Measurements from ENCODE around the gene MS4A7. TPM values are rescaled to one million over a fixed set of nuclear protein-coding genes. Genes with fewer than 3 reads are reported as not detected.

The MS4A7 gene
- total RNA-seq, result not detected

GRCh38 chr11:60378354-60378753, at the start of gene MS4A7:
Gene MS4A7, plus strand, starts transcription at chr11:60378532. Its CDS starts 4,610 bp downstream, at chr11:60383142.
- DNase-seq, result no peak
- Mint-ChIP-seq H3K27me3 (peaks cover 19% of the 10 kb centered on the region), H3K9me3 (no peaks in the 10 kb centered on the region), H3K4me3 (no peak within 1 kb of the TSS), H3K4me1 (ENCODE audit: low read depth) (no peaks in the 10 kb centered on the region), H3K36me3 (no peaks in the 10 kb centered on the region), H3K27ac (no peak within 1 kb of the TSS)
- intact Hi-C loops (cut with micrococcal nuclease), result no loop called here
- POLR2A ChIA-PET, result no interaction called here
- CTCF ChIA-PET, result interaction anchor here (1.2 kb wide), 1 partner anchor 13 kb away, joined by 4 read pairs; no protein-coding TSS in a partner anchor

GRCh38 chr11:60332846-60333245, 45.5 kb upstream of the MS4A7 start:
- no peak overlapping the region for H3K27ac Mint-ChIP-seq
- CTCF ChIA-PET, result interaction anchor here (3.1 to 4.3 kb wide), 2 partner anchors 12 to 31 kb away, joined by 15 to 33 read pairs; no protein-coding TSS in a partner anchor
- H3K27me3 Mint-ChIP-seq, result peaks cover 21% of the 10 kb centered on the region
- intact Hi-C loops (cut with micrococcal nuclease), result no loop called here
- H3K36me3 Mint-ChIP-seq, result no peaks in the 10 kb centered on the region
- no peaks in the 10 kb centered on the region for H3K4me1 Mint-ChIP-seq (ENCODE audit: low read depth)
- peaks cover 3% of the 10 kb centered on the region for H3K9me3 Mint-ChIP-seq
- H3K4me3 Mint-ChIP-seq, result no peak overlapping the region
- POLR2A ChIA-PET, result no interaction called here
- DNase-seq, result no peak

- peak; percentile 74 for DNase-seq
- Mint-ChIP-seq H3K27me3 (peaks cover 25% of the 10 kb centered on the region), H3K4me1 (ENCODE audit: low read depth) (no peaks in the 10 kb centered on the region), H3K9me3 (peaks cover 3% of the 10 kb centered on the region), H3K27ac (no peak overlapping the region), H3K4me3 (no peak overlapping the region), H3K36me3 (no peaks in the 10 kb centered on the region)
- POLR2A ChIA-PET, result no interaction called here
- CTCF ChIA-PET, result interaction anchor here (0.8 to 4.3 kb wide), 9 partner anchors 9 to 285 kb away, joined by 3 to 33 read pairs (median 4); no protein-coding TSS in a partner anchor
- intact Hi-C loops (cut with micrococcal nuclease), result loop anchor here (2.0 kb wide), 1 partner anchor 285 kb away; no protein-coding TSS in a partner anchor
Measured at GRCh38 chr11:60334005-60334620, 44.2 kb upstream of the MS4A7 start.

- intact Hi-C loops (cut with micrococcal nuclease), result no loop called here
Measured at GRCh38 chr11:60336767-60337391, 41.5 kb upstream of the MS4A7 start.

GRCh38 chr11:60338053-60338452, 40.3 kb upstream of the MS4A7 start:
- ChIA-PET POLR2A (no interaction called here), CTCF (no interaction called here)
- H3K36me3 Mint-ChIP-seq, result no peaks in the 10 kb centered on the region
- no peak for DNase-seq
- intact Hi-C loops (cut with micrococcal nuclease), result no loop called here
- H3K4me1 Mint-ChIP-seq (ENCODE audit: low read depth), result no peaks in the 10 kb centered on the region
- H3K4me3 Mint-ChIP-seq, result no peak overlapping the region
- peaks cover 23% of the 10 kb centered on the region for H3K27me3 Mint-ChIP-seq
- no peaks in the 10 kb centered on the region for H3K9me3 Mint-ChIP-seq
- no peak overlapping the region for H3K27ac Mint-ChIP-seq

More at GRCh38 chr11:60336767-60337391, 41.5 kb upstream of the MS4A7 start:
- no peak overlapping the region for H3K27ac Mint-ChIP-seq
- no peaks in the 10 kb centered on the region for H3K9me3 Mint-ChIP-seq
- CTCF ChIA-PET, result interaction anchor here (0.8 to 1.2 kb wide), 3 partner anchors 9 to 26 kb away, joined by 3 read pairs; no protein-coding TSS in a partner anchor
- DNase-seq, result no peak
- no peaks in the 10 kb centered on the region for H3K36me3 Mint-ChIP-seq
- no peak overlapping the region for H3K4me3 Mint-ChIP-seq
- POLR2A ChIA-PET, result no interaction called here
- H3K4me1 Mint-ChIP-seq (ENCODE audit: low read depth), result no peaks in the 10 kb centered on the region
- H3K27me3 Mint-ChIP-seq, result peaks cover 26% of the 10 kb centered on the region

GRCh38 chr11:60339356-60339755, 39.0 kb upstream of the MS4A7 start:
- H3K4me1 Mint-ChIP-seq (ENCODE audit: low read depth), result no peaks in the 10 kb centered on the region
- DNase-seq, result no peak
- H3K36me3 Mint-ChIP-seq, result no peaks in the 10 kb centered on the region
- no peak overlapping the region for H3K27ac Mint-ChIP-seq
- POLR2A ChIA-PET, result no interaction called here
- peaks cover 25% of the 10 kb centered on the region for H3K27me3 Mint-ChIP-seq
- CTCF ChIA-PET, result no interaction called here
- intact Hi-C loops (cut with micrococcal nuclease), result no loop called here
- H3K4me3 Mint-ChIP-seq, result no peak overlapping the region
- no peaks in the 10 kb centered on the region for H3K9me3 Mint-ChIP-seq

GRCh38 chr11:60343094-60343704, 35.1 kb upstream of the MS4A7 start:
- Mint-ChIP-seq H3K4me3 (no peak overlapping the region), H3K27me3 (peaks cover 24% of the 10 kb centered on the region), H3K9me3 (no peaks in the 10 kb centered on the region), H3K27ac (no peak overlapping the region), H3K4me1 (ENCODE audit: low read depth) (no peaks in the 10 kb centered on the region), H3K36me3 (no peaks in the 10 kb centered on the region)
- intact Hi-C loops (cut with micrococcal nuclease), result loop anchor here (1.0 kb wide), 1 partner anchor 275 kb away; no protein-coding TSS in a partner anchor
- ChIA-PET CTCF (interaction anchor here (0.8 to 5.4 kb wide), 4 partner anchors 9 to 277 kb away, joined by 4 to 33 read pairs (median 13); no protein-coding TSS in a partner anchor), POLR2A (no interaction called here)
- no peak for DNase-seq

- DNase-seq, result no peak
- CTCF ChIA-PET, result interaction anchor here (1.3 to 5.4 kb wide), 4 partner anchors 10 to 275 kb away, joined by 3 to 33 read pairs (median 20); no protein-coding TSS in a partner anchor
Measured at GRCh38 chr11:60344146-60344545, 34.2 kb upstream of the MS4A7 start.

GRCh38 chr11:60345489-60345888, 32.8 kb upstream of the MS4A7 start:
- intact Hi-C loops (cut with micrococcal nuclease), result loop anchor here (1.0 kb wide), 1 partner anchor 80 kb away; no protein-coding TSS in a partner anchor
- no peaks in the 10 kb centered on the region for H3K4me1 Mint-ChIP-seq (ENCODE audit: low read depth)
- CTCF ChIA-PET, result interaction anchor here (1.0 to 5.4 kb wide), 7 partner anchors 9 to 273 kb away, joined by 3 to 33 read pairs (median 8); no protein-coding TSS in a partner anchor
- no peak overlapping the region for H3K27ac Mint-ChIP-seq
- H3K27me3 Mint-ChIP-seq, result peaks cover 26% of the 10 kb centered on the region
- POLR2A ChIA-PET, result no interaction called here
- H3K36me3 Mint-ChIP-seq, result no peaks in the 10 kb centered on the region
- no peak overlapping the region for H3K4me3 Mint-ChIP-seq
- H3K9me3 Mint-ChIP-seq, result no peaks in the 10 kb centered on the region
- peak; percentile 21 for DNase-seq

More at GRCh38 chr11:60344146-60344545, 34.2 kb upstream of the MS4A7 start:
- intact Hi-C loops (cut with micrococcal nuclease), result no loop called here
- H3K4me3 Mint-ChIP-seq, result no peak overlapping the region
- H3K36me3 Mint-ChIP-seq, result no peaks in the 10 kb centered on the region
- H3K27me3 Mint-ChIP-seq, result peaks cover 22% of the 10 kb centered on the region
- H3K9me3 Mint-ChIP-seq, result no peaks in the 10 kb centered on the region
- H3K27ac Mint-ChIP-seq, result no peak overlapping the region
- H3K4me1 Mint-ChIP-seq (ENCODE audit: low read depth), result no peaks in the 10 kb centered on the region
- POLR2A ChIA-PET, result no interaction called here

GRCh38 chr11:60347084-60347797, 31.1 kb upstream of the MS4A7 start:
- Mint-ChIP-seq H3K4me1 (ENCODE audit: low read depth) (no peaks in the 10 kb centered on the region), H3K27me3 (peaks cover 23% of the 10 kb centered on the region), H3K27ac (no peak overlapping the region), H3K4me3 (no peak overlapping the region), H3K36me3 (no peaks in the 10 kb centered on the region), H3K9me3 (no peaks in the 10 kb centered on the region)
- no peak for DNase-seq
- ChIA-PET CTCF (interaction anchor here (0.8 to 5.4 kb wide), 2 partner anchors 13 to 82 kb away, joined by 3 to 33 read pairs; no protein-coding TSS in a partner anchor), POLR2A (no interaction called here)
- intact Hi-C loops (cut with micrococcal nuclease), result no loop called here

GRCh38 chr11:60348116-60348515, 30.2 kb upstream of the MS4A7 start:
- Mint-ChIP-seq H3K9me3 (no peaks in the 10 kb centered on the region), H3K27me3 (peaks cover 22% of the 10 kb centered on the region), H3K4me1 (ENCODE audit: low read depth) (no peaks in the 10 kb centered on the region), H3K27ac (no peak overlapping the region), H3K36me3 (no peaks in the 10 kb centered on the region), H3K4me3 (no peak overlapping the region)
- ChIA-PET POLR2A (no interaction called here), CTCF (interaction anchor here (2.8 kb wide), 1 partner anchor 15 kb away, joined by 15 read pairs; no protein-coding TSS in a partner anchor)
- DNase-seq, result no peak
- intact Hi-C loops (cut with micrococcal nuclease), result no loop called here
